HK-2 (cell line): ENCODE measurements around the gene SEC31A.
"Not testable (repeated sequence)": the region's sequence is repeated elsewhere in the genome, so short reads cannot be mapped to it uniquely, and the experiment has no call there.

Source experiments
- DNase-seq: peaks from one replicate; pipeline ENCODE4 v3.0.0-alpha.2; 2018; ENCODE audit not compliant: unreplicated experiment

SEC31A gene, protein sequence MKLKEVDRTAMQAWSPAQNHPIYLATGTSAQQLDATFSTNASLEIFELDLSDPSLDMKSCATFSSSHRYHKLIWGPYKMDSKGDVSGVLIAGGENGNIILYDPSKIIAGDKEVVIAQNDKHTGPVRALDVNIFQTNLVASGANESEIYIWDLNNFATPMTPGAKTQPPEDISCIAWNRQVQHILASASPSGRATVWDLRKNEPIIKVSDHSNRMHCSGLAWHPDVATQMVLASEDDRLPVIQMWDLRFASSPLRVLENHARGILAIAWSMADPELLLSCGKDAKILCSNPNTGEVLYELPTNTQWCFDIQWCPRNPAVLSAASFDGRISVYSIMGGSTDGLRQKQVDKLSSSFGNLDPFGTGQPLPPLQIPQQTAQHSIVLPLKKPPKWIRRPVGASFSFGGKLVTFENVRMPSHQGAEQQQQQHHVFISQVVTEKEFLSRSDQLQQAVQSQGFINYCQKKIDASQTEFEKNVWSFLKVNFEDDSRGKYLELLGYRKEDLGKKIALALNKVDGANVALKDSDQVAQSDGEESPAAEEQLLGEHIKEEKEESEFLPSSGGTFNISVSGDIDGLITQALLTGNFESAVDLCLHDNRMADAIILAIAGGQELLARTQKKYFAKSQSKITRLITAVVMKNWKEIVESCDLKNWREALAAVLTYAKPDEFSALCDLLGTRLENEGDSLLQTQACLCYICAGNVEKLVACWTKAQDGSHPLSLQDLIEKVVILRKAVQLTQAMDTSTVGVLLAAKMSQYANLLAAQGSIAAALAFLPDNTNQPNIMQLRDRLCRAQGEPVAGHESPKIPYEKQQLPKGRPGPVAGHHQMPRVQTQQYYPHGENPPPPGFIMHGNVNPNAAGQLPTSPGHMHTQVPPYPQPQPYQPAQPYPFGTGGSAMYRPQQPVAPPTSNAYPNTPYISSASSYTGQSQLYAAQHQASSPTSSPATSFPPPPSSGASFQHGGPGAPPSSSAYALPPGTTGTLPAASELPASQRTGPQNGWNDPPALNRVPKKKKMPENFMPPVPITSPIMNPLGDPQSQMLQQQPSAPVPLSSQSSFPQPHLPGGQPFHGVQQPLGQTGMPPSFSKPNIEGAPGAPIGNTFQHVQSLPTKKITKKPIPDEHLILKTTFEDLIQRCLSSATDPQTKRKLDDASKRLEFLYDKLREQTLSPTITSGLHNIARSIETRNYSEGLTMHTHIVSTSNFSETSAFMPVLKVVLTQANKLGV

DNA sequence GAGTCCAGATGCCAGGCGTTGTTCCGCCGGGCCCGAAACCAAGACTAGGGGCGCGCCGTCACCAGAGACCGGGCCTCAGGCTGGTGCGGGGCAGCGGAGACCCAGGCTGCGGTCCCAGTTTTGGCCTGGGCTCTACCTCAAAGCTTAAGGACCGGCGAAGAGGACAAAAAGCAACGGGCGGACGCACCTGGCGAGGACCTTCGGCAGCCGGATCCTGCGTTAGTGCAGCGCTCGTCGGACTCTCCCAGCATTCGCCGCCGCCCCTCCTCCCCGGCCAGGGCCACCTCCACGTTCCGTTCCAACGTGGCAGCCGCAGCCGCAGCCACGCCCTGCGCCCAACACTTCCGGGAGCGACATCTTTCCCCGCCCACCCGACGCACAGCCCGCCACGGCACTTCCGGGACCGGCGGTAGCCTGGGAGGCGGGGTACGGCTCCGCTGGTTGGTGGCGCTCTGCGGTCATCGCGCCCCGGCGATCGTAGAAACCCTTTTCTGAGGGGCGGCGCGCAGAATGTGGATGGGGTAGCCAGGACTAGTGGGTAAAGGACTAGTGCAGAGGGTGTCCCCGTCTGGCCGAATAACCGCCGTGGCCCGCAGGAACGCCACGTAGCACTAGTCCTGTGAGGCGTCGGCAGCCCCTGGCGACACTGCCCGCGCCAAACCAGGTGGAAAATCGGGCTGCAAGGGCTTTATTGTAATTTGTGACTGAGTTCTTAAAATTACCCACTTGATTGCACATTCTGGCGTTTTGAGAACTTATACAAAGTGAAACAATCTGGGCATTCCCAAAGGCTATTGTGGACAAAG lies at the start of gene SEC31A:
Gene SEC31A, minus strand, starts transcription at position 253 of the 806 bp plus-strand sequence. CDS start 9,217 bp downstream, outside the sequence.
- DNase-seq: peak; percentile 98

DNA sequence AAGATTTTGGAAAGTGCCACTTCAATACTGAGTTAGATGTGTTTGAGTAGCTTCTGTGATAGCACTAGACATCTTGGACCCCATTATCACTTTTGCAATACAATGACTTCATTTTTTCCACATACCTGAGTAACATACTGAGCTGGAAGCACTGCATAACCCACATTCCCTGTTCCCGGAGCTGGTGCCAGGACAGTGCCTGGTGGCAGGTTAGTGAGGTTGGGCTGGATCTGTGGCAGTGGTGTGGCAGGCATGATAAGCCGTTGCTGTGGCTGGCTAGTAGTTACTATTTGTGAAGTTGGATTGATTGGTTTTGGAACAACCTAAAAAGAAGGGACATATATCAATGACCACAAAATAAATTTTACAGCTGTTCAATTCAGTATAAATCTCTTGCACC lies 48.5 kb upstream of the SEC31A start:
- no peak for DNase-seq

DNA sequence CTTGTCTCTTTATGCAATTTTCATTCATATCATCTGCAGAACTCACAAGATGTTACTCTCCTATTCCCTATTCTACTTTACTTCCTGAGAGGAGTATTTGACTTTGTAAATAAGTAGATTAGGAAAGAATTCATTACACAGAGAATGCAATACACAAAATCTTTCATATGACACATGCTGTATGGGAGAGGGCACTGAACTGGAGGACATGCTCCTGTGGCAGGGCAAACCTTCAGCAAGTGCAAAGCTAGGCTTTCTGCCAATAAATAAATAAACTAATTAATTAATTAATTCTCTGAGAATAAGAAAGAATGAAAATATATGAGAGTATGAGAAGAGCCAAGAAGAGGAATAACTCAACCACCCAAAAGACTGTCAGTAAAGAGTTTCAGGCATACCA lies 43.5 kb upstream of the SEC31A start:
- DNase-seq: no peak

DNA sequence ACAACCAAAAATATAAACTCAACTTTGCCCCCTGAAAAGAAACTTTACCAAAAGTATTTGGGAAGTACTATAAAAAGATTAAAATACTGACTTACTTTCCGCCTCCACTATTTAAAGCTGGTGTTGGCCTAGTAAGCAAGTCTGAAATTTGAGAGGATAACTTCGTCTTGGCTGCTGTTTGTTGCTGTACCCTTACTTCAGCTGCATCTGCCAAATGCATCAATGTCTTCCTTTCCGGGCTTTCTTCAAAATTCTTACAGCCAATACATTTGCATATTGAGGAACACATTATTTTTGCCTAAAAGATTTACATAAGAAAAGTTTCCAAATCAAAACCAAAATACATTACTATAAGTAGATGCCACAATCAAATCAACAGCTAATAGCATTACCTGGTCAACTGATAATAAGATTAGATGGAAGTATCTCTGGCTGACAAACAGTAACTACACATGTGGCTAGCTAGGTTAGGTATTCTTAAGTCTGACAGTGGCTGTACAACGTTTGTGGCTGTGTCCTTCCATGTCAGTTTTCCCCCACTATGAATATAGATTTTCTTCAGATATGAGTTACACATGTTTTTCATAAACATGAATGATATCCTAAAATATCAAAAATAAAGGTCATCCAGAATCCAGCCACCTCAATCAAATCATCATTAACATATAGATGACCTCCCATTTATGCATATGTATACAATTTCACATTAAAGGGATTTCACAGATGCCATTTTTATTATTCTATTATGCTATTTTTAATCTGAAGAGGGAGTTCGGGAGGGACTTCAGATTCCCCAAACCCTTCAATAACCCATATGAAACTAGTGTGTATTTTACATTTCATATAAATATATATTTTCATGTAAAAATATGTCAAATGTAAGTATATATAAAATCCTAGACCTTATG lies 40.1 kb upstream of the SEC31A start:
- DNase-seq: no peak

DNA sequence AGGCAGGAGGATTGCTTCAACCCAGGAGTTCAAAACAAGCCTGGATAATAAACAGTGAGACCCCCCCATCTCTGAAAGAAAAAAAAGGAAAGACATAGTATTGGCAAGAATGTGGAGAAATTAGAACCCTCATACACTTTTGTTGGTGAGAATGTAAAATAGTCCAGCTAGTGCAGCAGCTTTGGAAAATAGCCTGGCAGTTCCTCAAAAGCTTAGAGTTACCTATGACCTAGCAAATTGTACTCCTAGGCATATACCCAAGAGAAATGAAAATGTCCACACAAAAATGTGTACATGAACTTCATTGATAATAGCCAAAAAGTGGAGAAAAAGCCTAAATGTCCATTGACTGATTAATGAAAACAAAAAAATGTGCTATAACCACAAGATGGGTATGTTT lies 30.8 kb upstream of the SEC31A start:
- DNase-seq: no peak

DNA sequence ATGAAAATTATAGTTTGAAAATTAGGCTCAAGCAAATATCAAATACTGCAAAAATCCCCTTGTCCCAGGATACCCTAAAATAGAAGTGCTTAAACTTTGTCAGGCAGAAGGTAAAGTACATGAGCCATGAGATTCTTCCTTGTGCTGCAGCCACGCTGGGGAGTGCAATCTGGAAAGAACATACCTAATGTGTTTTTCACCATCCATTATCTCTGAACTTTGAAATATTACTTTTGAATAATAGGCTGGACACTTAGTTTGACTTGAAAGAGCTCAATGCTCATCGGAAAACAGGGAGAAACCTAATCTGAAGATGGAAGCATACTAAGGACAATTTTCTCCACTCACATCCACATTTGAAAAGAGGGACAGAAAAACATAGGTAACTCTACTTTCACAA lies 28.4 kb upstream of the SEC31A start:
- no peak for DNase-seq

DNA sequence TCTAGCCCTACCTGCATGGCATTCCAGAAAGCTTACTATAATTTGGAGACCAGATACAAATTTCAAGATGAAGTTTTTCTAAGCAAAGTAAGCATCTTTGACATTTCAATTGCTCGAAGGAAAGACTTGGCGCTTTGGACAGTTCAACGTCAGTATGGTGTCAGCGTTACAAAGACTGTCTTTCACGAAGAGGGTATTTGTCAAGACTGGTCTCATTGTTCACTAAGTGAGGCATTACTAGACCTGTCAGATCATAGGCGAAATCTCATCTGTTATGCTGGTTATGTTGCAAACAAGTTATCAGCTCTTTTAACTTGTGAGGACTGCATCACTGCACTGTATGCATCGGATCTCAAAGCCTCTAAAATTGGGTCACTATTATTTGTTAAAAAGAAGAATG lies 27.1 kb upstream of the SEC31A start:
- DNase-seq: no peak

DNA sequence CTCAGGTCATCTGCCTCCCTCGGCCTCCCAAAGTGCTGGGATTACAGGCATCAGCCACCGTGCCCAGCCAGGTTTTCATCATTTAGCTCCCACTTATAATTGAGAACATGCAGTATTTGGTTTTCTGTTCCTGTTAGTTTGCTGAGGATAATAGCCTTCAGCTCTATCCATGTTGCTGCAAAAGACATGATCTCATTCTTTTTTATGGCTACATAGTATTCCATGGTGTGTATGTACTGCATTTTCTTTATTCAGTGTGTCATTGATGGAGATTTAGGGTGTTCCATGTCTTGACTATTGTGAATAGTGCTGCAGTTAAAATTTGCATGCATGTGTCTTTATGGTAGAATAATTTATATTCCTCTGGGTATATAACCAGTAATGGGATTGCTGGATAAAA lies 23.0 kb upstream of the SEC31A start:
- not testable (repeated sequence) for DNase-seq

DNA sequence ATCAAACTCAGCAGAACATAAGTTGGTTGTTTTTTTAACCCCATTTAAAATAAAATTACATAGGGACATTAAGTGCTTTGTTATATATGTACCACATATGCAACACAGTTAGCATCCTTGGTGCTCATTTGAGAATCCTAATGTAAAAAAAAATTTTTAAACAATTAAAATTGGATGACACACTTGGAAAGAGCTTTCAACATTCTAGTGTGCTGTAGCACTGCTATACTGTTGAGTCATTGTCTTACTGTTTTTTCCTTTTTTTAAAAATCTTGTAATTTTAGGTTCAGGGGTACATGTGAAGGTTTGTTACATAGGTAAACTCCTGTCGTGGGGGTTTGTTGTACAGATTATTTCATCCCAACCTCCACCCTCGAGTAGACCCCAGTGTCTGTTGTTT lies 22.4 kb upstream of the SEC31A start:
- DNase-seq: no peak

DNA sequence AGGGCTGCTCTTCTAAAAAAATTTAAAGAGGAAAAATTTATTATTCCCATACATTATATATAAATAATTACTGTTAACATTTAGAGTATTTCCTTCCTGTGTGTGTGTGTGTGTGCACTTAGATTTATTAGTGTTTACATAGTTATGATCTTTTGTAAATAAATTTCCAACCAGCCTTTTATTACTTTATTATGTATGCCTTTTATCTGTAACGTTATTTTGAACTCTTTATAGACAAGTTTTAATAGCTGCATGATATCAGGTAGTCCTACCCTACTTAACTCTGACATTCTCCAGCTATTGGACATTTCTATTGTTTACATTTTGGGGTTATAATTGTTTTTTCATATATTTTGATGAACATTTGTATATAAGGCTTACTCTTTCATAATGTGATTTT lies 18.4 kb upstream of the SEC31A start:
- DNase-seq: no peak

DNA sequence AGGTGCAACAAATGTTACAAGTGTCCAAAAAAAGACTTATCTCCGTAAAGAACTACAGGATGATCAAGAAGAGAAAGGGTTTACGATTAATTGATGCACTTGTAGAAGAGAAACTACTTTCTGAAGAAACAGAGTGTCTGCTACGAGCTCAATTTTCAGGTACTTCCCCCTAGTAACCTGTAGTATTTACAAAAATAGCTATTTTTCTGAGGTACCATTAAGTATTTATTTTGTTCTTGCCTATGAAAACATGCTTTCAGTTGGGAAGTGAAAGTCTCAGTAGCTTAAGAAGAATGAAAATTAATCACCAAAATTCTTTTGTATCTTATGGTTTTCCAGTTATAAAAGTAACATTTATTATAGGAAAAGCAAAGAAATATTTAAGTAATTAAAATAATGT lies 15.5 kb upstream of the SEC31A start:
- DNase-seq: no peak

DNA sequence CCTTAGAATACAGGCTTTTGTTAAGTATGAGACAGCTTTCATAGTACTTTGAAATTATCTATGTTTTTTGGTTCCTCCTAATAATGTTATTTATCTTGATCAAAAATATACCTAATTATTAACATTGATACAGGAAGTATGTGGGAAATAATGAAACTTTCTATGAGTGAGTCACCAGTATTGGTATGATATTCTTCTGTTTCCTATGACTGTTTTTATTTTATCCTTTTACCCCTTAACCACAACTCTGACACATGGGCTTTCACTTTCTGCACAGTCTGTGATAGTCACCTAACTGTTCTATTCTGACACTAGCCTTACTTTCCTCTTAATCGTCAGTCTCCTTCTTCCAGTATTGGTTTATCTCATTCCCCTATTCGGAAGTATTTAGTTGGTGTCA lies 14.3 kb upstream of the SEC31A start:
- DNase-seq: no peak

DNA sequence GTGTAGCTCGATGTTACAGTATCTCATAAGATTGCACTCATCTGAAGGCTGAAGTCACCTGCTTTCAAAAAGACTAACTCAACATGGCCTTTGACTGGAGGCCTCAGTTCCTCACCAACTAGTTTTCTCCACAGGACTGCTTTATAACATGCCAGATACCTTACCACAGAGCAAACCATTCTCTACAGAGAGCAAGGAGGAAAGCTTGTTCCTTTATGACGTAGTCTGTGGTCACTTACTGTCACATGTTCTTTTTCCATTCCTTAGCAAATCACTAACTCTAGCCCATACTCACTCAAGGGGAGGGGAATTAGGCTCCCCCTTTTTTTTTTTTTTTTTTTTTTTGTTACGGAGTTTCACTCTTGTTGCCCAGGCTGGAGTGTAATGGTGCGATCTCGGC lies 12.8 kb upstream of the SEC31A start:
- no peak for DNase-seq

DNA sequence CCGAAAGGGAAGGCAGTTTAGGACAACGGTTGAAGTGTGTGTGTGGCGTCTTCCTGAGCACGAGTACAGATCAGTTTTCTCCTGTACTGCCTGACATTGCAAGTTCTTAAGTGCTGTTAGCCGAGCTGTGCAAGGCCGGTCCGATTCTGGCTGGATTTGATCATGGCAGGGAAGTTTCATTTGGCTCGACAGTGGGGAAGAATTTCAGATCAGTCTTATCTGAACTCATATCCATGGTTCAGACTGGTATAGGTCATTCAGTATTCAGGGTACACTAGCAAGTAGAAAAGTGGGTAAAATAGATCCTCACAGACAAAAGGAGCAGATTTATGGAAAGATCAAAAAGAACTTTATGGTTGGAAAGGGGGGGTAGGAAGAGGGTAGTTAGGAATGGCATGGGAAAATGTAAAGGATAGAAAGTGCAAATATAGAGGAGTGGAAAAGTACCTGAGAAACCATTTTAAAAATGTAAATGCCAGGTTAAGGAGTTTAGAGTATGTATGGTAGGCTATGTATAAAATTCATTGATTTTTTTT lies 10.3 kb upstream of the SEC31A start:
- no peak for DNase-seq

DNA sequence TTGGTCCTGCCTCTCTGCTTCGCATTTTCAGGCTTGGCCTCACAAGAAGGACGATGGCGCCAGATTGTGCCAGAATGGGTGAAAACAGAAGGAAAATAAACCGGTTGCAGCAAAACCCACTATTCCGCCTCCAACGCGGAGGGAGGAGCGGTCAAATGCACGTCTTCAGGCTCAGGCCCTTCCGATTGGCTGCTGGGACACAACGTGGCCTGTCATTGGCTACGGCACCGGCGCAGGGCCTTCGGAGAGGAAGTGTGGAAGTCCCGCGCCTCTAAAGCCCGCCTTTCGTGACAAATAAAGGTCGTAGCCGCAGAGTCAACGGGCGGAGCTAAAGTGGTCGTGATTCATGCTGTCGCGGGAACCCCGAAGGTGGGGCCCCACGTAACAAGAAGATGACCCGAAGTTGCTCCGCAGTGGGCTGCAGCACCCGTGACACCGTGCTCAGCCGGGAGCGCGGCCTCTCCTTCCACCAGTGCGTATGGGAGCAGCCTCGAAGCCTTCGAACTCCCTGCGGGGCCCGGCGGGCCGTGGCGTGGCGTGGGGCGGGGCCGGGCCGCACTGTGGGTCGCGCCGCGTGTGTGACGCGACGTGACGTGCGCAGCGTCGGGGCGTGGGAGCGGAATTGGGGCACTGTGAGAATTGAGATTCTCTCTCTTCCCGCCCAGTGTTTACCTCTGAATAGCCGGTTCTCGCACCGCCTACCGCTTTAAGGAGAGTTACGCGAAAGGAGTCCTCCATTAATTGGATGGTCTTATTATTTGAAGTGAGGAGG lies 9.6 kb upstream of the SEC31A start, which contains the start of gene THAP9:
Gene THAP9, plus strand, starts transcription at position 325 of the 772 bp plus-strand sequence. Its CDS starts 68 bp downstream, at position 393.
- peak; percentile 99 for DNase-seq

DNA sequence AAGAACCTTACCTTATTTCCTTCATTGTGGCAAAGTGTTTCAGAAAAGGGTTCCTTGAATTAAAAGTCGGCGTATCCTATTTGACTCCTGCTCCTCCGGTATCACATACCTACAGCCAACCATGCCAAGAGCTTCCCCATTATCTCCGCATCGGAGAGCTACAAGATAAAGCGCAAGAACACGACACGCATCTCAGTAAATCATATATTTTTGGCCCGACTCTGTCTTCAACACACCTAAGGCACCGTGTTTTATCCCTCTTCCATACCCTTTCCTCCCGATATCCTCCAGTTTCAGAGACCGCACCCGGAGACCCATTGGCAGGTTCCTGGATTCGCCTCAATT lies 9.1 kb upstream of the SEC31A start:
- DNase-seq: no peak

DNA sequence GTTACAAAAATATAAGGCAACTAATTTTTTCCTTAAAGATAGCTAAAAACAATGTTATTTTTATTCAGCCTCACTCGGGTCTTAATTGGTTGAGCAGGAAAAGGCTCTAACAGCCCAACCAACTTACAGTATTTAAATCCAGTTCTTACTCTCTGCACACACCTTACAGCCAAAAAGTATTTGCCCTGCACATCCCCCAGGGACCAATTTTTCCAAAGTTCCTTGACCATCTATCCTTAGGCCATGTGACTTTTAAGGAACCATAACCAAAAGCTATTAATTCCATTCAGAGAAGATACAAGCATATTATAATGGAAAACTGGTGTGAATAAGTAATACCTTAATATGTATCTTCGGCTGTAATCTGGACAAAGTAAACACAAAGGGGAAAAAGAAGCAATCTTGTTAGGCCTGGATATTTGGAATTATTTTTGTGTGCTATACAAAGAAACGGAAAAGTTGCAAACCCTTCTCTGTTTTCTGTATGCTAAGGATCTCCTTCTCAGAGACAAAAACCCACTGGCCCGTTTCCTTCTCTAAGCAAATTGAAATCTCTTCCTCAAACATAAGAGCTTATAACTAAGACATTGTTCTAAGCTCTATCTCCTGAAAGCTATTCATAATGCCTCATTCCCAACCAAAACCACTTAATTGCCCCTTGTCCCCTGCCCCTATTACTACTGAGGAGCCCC lies 8.6 kb upstream of the SEC31A start:
- no peak for DNase-seq
